SK-N-SH (cell line): ENCODE data around the gene CACYBP. TPM values are rescaled to one million over a fixed set of nuclear protein-coding genes. Genes with fewer than 3 reads are reported as not detected.

ENCODE experiments used
- CTCF ChIA-PET: fragments of 300-600, 350-600 bp; formaldehyde crosslinking; extraction: SDS; loops from one replicate; lab custom pipeline; 2021; lab: Yijun Ruan, JAX
- POLR2A ChIA-PET: fragments of 350-600 bp; sonication (Branson Sonifier 250); formaldehyde crosslinking; extraction: SDS; loops from one replicate; lab custom pipeline; 2020; ENCODE audit warnings: antibody characterized with exemption, inconsistent platforms; lab: Yijun Ruan, JAX
- DNase-seq: peaks from one replicate; pipeline ENCODE4 v3.0.0; 2012
- H2AFZ ChIP-seq: fragments of 200-600 bp; sonication (generic); 2 replicates; pipeline ENCODE4 v1.8.1; 2016; ENCODE audit warnings: antibody characterized with exemption, mild to moderate bottlenecking, low read depth
- H3F3A ChIP-seq: fragments of 200-600 bp; sonication (generic); replicated peaks from 2 replicates; pipeline ENCODE3; 2016; ENCODE audit warnings: antibody characterized with exemption, mild to moderate bottlenecking; ENCODE audit not compliant: insufficient read depth
- H3K27ac ChIP-seq, 2 experiments: fragments of 200-500 bp in 1 of 2; fragments of 200-600 bp in 1 of 2; sonication (Bioruptor generic) in 1 of 2; sonication (generic), shearing (Covaris generic) in 1 of 2; 2 replicates each; pipeline versions ENCODE4 v1.5.1 to v1.6.1; 2014 to 2016; ENCODE audit warnings: low read depth in 2 of 2, inconsistent platforms in 1 of 2, low read length in 1 of 2, mild to moderate bottlenecking in 1 of 2, mixed read lengths in 1 of 2
- H3K27me3 ChIP-seq: fragments of 200-600 bp; sonication (generic), shearing (Covaris generic); 2 replicates; pipeline ENCODE4 v1.6.1; 2016; ENCODE audit warnings: mixed run types; ENCODE audit not compliant: insufficient read depth
- H3K36me3 ChIP-seq, 2 experiments: fragments of 200-500 bp in 1 of 2; fragments of 200-600 bp in 1 of 2; sonication (Bioruptor generic) in 1 of 2; sonication (generic) in 1 of 2; replicated peaks in 1 of 2; 2 replicates each; pipeline versions ENCODE3 to v1.5.1; 2014 to 2016; ENCODE audit warnings: low read length in 1 of 2, mild to moderate bottlenecking in 1 of 2; ENCODE audit not compliant: insufficient read depth in 2 of 2, control insufficient read depth in 1 of 2
- H3K4me1 ChIP-seq, 2 experiments: fragments of 200-500 bp in 1 of 2; fragments of 200-600 bp in 1 of 2; sonication (Bioruptor generic) in 1 of 2; sonication (generic), shearing (Covaris generic) in 1 of 2; 2 replicates each; pipeline versions ENCODE4 v1.5.1 to v1.6.1; 2014 to 2016; ENCODE audit warnings: low read depth in 1 of 2, low read length in 1 of 2, mixed run types in 1 of 2; ENCODE audit not compliant: insufficient read depth in 2 of 2, control insufficient read depth in 1 of 2
- H3K4me2 ChIP-seq: fragments of 200-600 bp; sonication (generic), shearing (Covaris generic); 2 replicates; pipeline ENCODE4 v1.6.1; 2017; ENCODE audit warnings: mixed run types
- H3K4me3 ChIP-seq, 2 experiments: fragments of 200-500 bp in 1 of 2; fragments of 200-600 bp in 1 of 2; sonication (Bioruptor generic) in 1 of 2; sonication (generic), shearing (Covaris generic) in 1 of 2; 2 replicates each; pipeline versions ENCODE4 v1.5.1 to v1.8.1; 2014 to 2016; ENCODE audit warnings: low read depth in 2 of 2, inconsistent platforms in 1 of 2, low read length in 1 of 2, mild to moderate bottlenecking in 1 of 2, mixed read lengths in 1 of 2, moderate library complexity in 1 of 2
- H3K79me2 ChIP-seq: fragments of 200-600 bp; sonication (generic); 2 replicates; pipeline ENCODE4 v1.8.1; 2017; ENCODE audit warnings: mild to moderate bottlenecking; ENCODE audit not compliant: insufficient read depth
- H3K9ac ChIP-seq: fragments of 200-600 bp; sonication (generic); 2 replicates; pipeline ENCODE4 v1.6.1; 2017; ENCODE audit warnings: mixed run types
- H3K9me2 ChIP-seq: fragments of 200-600 bp; sonication (generic); 2 replicates; pipeline ENCODE4 v1.6.1; 2017; ENCODE audit warnings: mixed run types
- H3K9me3 ChIP-seq: fragments of 200-600 bp; sonication (generic); 2 replicates; pipeline ENCODE4 v1.6.1; 2017; ENCODE audit warnings: mixed run types, mild to moderate bottlenecking, moderate library complexity
- H4K20me1 ChIP-seq: fragments of 200-600 bp; sonication (generic); 2 replicates; pipeline ENCODE4 v1.6.1; 2017; ENCODE audit warnings: mild to moderate bottlenecking, mixed run types; ENCODE audit not compliant: insufficient read depth
- ELF1 ChIP-seq: IDR thresholded peaks from 2 replicates; pipeline ENCODE4 v1.4.0; 2012
- FOXJ3 ChIP-seq: sonication (generic); formaldehyde crosslinking; IDR thresholded peaks from 2 replicates; pipeline ENCODE4 v1.5.1; 2020; ENCODE audit warnings: mild to moderate bottlenecking, missing genetic modification reagents
- GABPA ChIP-seq: IDR thresholded peaks from 2 replicates; pipeline ENCODE4 v1.4.0; 2012; ENCODE audit warnings: low read depth, mild to moderate bottlenecking
- GATA2 ChIP-seq: sonication (generic); formaldehyde crosslinking; IDR thresholded peaks from 2 replicates; pipeline ENCODE4 v1.5.0; 2020; ENCODE audit warnings: mild to moderate bottlenecking, missing genetic modification reagents
- JUND ChIP-seq: IDR thresholded peaks from 2 replicates; pipeline ENCODE4 v1.4.0; 2012
- NRF1 ChIP-seq: IDR thresholded peaks from 2 replicates; pipeline ENCODE4 v1.6.1; 2012; ENCODE audit warnings: low read depth, mild to moderate bottlenecking, low read length
- POLR2AphosphoS5 ChIP-seq: IDR thresholded peaks from 2 replicates; pipeline ENCODE4 v1.6.1; 2012; ENCODE audit warnings: low read depth, low read length
- RXRA ChIP-seq: IDR thresholded peaks from 2 replicates; pipeline ENCODE4 v1.4.0; 2012; ENCODE audit warnings: low read depth, mild to moderate bottlenecking, borderline replicate concordance
- TAF1 ChIP-seq: IDR thresholded peaks from 2 replicates; pipeline ENCODE4 v1.6.1; 2012; ENCODE audit warnings: low read depth, mild to moderate bottlenecking, low read length, moderate library complexity, borderline replicate concordance
- TCF12 ChIP-seq: IDR thresholded peaks from 2 replicates; pipeline ENCODE4 v1.4.0; 2012
- WGBS: methylation state at CpG from one replicate; pipeline ENCODE4 v1.1.6; 2017; ENCODE audit warnings: low lambda C conversion rate; 5-methylcytosine and 5-hydroxymethylcytosine counted together
- polyA plus RNA-seq, 3 experiments: library from polyadenylated mRNA; depleted of rRNA; stranded (reverse); fragments of >200 nt; gene quantifications; 2 replicates each; pipeline ENCODE4 v1.2.3, GENCODE V29; 2012
- TF ChIP-seq, protein P1 (sequence below): IDR thresholded peaks from 2 replicates; pipeline ENCODE4 v1.4.0; 2012; ENCODE audit warnings: low read depth, borderline replicate concordance
- TF ChIP-seq, protein P2 (sequence below): IDR thresholded peaks from 2 replicates; pipeline ENCODE4 v1.4.0; 2012; ENCODE audit warnings: low read depth, borderline replicate concordance

CACYBP gene
- polyA plus RNA-seq, 1 of the 3 experiments (the other 2 are of a cell fraction): 56.2 TPM

DNA sequence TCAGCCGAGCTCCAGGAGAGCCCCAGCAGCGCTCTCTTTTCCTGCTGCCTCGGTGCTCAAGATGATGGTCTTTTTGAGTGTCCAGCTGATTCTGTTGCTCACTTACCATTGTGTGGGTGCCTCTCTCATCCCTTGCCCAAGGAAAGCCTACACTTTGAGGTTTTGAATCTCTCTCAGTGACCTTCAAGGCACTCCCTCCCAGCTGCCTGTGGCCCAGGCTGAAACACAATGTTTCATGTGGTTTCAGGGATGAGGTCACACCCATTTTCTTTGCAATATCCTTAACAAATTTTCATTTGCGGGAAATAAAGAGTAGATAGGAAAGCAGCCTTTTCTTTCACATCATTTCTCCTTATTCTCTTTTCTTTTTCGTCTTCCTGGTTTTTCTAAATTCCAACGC is 36.1 kb downstream of the CACYBP start:
- DNase-seq: no peak
- 50% methylated on average over 6 of the region's 6 CpGs for WGBS
- Histone ChIP-seq H3K9ac (no peak overlapping the region), H4K20me1 (no peaks in the 10 kb centered on the region), H3K9me2 (no peaks in the 10 kb centered on the region), H3F3A (no peaks in the 10 kb centered on the region), H3K27ac (no peak overlapping the region), H3K4me2 (no peak overlapping the region), H3K4me3 (no peak overlapping the region), H3K27me3 (no peaks in the 10 kb centered on the region), H3K4me1 (no peaks in the 10 kb centered on the region), H3K79me2 (no peaks in the 10 kb centered on the region), H3K9me3 (no peaks in the 10 kb centered on the region), H2AFZ (no peak overlapping the region), H3K36me3 (no peaks in the 10 kb centered on the region)
- ChIA-PET POLR2A (no interaction called here), CTCF (interaction anchor here (1.3 to 2.0 kb wide), 4 partner anchors 13 to 116 kb away, joined by 3 to 12 read pairs (median 5); partner anchors contain the start of gene MRPS14)
- TF ChIP-seq GABPA: no peak
- no peak for TF ChIP-seq TCF12
- no peak for TF ChIP-seq ELF1
- TF ChIP-seq, protein P1, sequence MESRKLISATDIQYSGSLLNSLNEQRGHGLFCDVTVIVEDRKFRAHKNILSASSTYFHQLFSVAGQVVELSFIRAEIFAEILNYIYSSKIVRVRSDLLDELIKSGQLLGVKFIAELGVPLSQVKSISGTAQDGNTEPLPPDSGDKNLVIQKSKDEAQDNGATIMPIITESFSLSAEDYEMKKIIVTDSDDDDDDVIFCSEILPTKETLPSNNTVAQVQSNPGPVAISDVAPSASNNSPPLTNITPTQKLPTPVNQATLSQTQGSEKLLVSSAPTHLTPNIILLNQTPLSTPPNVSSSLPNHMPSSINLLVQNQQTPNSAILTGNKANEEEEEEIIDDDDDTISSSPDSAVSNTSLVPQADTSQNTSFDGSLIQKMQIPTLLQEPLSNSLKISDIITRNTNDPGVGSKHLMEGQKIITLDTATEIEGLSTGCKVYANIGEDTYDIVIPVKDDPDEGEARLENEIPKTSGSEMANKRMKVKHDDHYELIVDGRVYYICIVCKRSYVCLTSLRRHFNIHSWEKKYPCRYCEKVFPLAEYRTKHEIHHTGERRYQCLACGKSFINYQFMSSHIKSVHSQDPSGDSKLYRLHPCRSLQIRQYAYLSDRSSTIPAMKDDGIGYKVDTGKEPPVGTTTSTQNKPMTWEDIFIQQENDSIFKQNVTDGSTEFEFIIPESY: no peak
- TF ChIP-seq JUND: no peak
- TF ChIP-seq RXRA: no peak
- TF ChIP-seq, protein P2, sequence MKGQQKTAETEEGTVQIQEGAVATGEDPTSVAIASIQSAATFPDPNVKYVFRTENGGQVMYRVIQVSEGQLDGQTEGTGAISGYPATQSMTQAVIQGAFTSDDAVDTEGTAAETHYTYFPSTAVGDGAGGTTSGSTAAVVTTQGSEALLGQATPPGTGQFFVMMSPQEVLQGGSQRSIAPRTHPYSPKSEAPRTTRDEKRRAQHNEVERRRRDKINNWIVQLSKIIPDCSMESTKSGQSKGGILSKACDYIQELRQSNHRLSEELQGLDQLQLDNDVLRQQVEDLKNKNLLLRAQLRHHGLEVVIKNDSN: no peak

DNA sequence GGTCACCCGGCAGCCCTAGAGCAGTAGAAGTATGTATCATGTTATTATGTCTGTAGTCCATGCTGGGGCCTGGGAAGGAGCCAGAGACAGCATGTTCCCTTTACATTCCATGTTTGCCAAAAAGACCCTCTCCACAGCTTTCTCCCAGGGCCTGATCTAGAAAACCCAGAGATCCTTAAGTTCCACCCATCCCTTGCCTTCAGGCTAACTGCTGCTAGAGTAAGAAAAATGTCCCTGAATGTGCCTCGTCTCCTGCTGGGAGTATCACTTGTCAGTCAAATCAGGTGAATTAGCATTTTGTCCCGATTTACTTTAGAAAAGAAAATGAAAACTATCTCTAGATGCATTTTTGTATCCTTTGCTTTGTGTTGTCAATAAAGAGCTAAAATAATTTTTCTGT is 36.7 kb downstream of the CACYBP start:
- H3K9me2 ChIP-seq: no peaks in the 10 kb centered on the region
- H3K4me3 ChIP-seq: no peak overlapping the region
- no peaks in the 10 kb centered on the region for H3K9me3 ChIP-seq
- H3K4me1 ChIP-seq: no peaks in the 10 kb centered on the region
- ChIA-PET CTCF (interaction anchor here (1.3 to 2.0 kb wide), 4 partner anchors 13 to 115 kb away, joined by 3 to 12 read pairs (median 5); partner anchors contain the start of gene MRPS14), POLR2A (no interaction called here)
- H4K20me1 ChIP-seq: no peaks in the 10 kb centered on the region
- TF ChIP-seq TCF12 (no peak), POLR2AphosphoS5 (no peak), NRF1 (no peak), GATA2 (CRISPR knock-in tag) (no peak), FOXJ3 (no peak), TAF1 (no peak)
- 23% methylated on average over 3 of the region's 3 CpGs for WGBS
- no peak for DNase-seq
- no peaks in the 10 kb centered on the region for H3K36me3 ChIP-seq
- no peak overlapping the region for H3K27ac ChIP-seq
- H3K9ac ChIP-seq: no peak overlapping the region
- H3K79me2 ChIP-seq: no peaks in the 10 kb centered on the region
- H2AFZ ChIP-seq: no peak overlapping the region
- no peaks in the 10 kb centered on the region for H3F3A ChIP-seq
- no peaks in the 10 kb centered on the region for H3K27me3 ChIP-seq
- no peak overlapping the region for H3K4me2 ChIP-seq
